ENCODE results near the gene RNF144A. TPM values are rescaled to one million over a fixed set of nuclear protein-coding genes. Genes with fewer than 3 reads are reported as not detected.

RNF144A gene
- total RNA-seq, 1 donor from 2014 or later: 11.3 TPM

- DNase-seq (ENCODE audit: low read depth in 2 of 2): peak in 1 of 2 donors; percentile 40
These were observed 11.0 kb upstream of the RNF144A start for GRCh38 chr2:6906165-6906741.

GRCh38 chr2:6908291-6908690 is 8.9 kb upstream of the RNF144A start:
- no peak for DNase-seq (ENCODE audit: low read depth in 2 of 2)

- no peak for DNase-seq (ENCODE audit: low read depth in 2 of 2)
These were observed 7.5 kb upstream of the RNF144A start for GRCh38 chr2:6909431-6910385.

GRCh38 chr2:6911721-6912120 is 5.5 kb upstream of the RNF144A start:
- DNase-seq (ENCODE audit: low read depth in 2 of 2): no peak

- no peak for DNase-seq (ENCODE audit: low read depth in 2 of 2)
These were observed 3.6 kb upstream of the RNF144A start for GRCh38 chr2:6913415-6914157.

- peak; percentile 50 to 86 for DNase-seq (ENCODE audit: low read depth in 2 of 2)
These were observed 2.4 kb upstream of the RNF144A start for GRCh38 chr2:6914828-6915227.

- DNase-seq (ENCODE audit: low read depth in 2 of 2): no peak
These were observed 1.8 kb upstream of the RNF144A start for GRCh38 chr2:6915399-6915798.

- no peak for DNase-seq (ENCODE audit: low read depth in 2 of 2)
These were observed 988 bp upstream of the RNF144A start for GRCh38 chr2:6916224-6916623.

- DNase-seq (ENCODE audit: low read depth in 2 of 2): no peak
These were observed 509 bp upstream of the RNF144A start for GRCh38 chr2:6916736-6917070.

- DNase-seq (ENCODE audit: low read depth in 2 of 2): peak in 1 of 2 donors; percentile 13
These were observed 679 bp downstream of the RNF144A start for GRCh38 chr2:6917761-6918421.

- DNase-seq (ENCODE audit: low read depth in 2 of 2): no peak
These were observed 2.9 kb downstream of the RNF144A start for GRCh38 chr2:6919901-6920742.

GRCh38 chr2:6920743-6921064 is 3.5 kb downstream of the RNF144A start:
- no peak for DNase-seq (ENCODE audit: low read depth in 2 of 2)

GRCh38 chr2:6921321-6921922 is 4.2 kb downstream of the RNF144A start:
- no peak for DNase-seq (ENCODE audit: low read depth in 2 of 2)

GRCh38 chr2:6922201-6922656 is 5.0 kb downstream of the RNF144A start:
- peak in 1 of 2 donors; percentile 13 for DNase-seq (ENCODE audit: low read depth in 2 of 2)

- DNase-seq (ENCODE audit: low read depth in 2 of 2): no peak
These were observed 6.1 kb downstream of the RNF144A start for GRCh38 chr2:6923319-6923718.

- no peak for DNase-seq (ENCODE audit: low read depth in 2 of 2)
These were observed 7.1 kb downstream of the RNF144A start for GRCh38 chr2:6924101-6924923.

GRCh38 chr2:6924924-6925409 is 7.8 kb downstream of the RNF144A start:
- no peak for DNase-seq (ENCODE audit: low read depth in 2 of 2)

GRCh38 chr2:6926071-6926732 is 9.0 kb downstream of the RNF144A start:
- no peak for DNase-seq (ENCODE audit: low read depth in 2 of 2)

GRCh38 chr2:6927186-6927585 is 10.0 kb downstream of the RNF144A start:
- no peak for DNase-seq (ENCODE audit: low read depth in 2 of 2)
